ENCODE data around the gene MLLT10.

The MLLT10 gene

DNA sequence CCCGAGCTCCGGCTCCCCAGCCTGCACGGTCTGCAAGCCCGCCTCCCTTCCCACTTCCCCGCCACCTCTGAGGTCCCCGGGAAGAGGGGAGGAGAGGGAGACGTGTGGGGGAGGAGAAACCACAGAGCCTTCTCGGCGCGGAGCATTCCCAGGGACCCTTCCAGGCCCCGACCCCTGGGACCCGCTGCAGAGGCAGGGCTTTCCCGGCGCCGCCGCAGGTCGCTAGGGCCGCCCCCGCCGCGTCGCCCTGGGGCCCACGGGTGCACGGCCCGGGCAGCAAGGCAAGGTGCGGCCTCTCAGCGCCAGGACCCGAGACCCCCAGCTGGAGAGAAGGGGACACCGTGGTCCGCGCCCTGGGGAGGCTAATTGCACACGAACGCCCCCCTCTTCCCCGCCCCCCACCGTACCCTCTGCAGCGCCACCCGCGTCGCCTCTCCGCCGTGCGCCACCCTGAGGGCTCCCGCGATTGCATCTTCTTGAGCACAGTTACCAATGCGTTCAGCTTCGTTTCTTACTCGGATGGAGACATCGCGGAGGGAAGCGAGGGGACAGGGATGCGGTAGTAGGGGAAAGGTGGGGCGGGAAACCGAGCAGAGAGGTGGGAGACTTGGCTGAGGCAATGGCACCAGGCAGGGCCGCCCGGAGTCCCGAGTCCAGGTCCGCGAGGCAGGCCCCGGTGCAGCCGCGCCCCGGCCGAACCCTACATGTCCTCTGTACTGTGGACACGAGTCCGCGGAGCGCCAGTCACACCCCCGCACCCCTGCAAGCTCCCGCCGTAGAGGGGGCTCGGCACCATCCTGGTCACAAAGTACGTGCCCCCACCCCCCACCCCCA lies 37.5 kb upstream of the MLLT10 start:
- Mint-ChIP-seq H3K27ac (no peak overlapping the region), H3K4me1 (peaks cover 19 to 45% of the 10 kb centered on the region in 2 donors)
- no peak for DNase-seq

DNA sequence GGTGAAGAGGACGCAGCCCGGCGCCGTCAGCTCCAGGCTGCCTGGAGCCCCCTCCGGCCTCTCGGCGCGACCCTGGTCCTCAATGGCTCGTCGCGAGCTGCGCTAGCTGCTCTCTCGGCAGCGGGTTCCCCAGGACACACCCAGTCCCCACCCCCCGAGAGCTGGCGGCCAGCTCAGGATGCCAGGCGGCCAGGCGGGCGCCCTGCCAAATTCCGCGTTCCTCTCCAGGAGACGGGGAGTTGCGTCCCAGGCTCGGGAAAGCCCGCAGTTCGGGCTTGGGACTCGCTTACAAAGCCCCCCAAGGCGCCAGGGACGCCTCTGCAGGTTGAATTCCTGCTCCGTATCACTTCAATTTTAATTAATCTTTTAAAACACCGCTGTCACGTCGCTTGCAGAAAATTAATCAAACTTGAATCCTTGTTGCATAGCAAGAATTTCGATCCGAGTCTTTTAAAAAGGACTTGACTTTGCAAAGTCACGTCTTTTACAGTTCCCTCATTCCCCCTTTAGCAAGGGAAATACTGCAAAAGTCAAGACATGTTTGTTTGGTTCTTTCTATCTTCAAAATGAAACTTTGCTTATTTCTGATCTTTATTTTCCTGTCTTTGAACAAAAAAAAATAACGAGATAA lies 36.7 kb upstream of the MLLT10 start:
- Mint-ChIP-seq H3K4me3 (peak overlapping the region; percentile 83 to 85), H3K4me1 (peaks cover 19 to 45% of the 10 kb centered on the region in 2 donors), H3K27me3 (peaks cover 49 to 64% of the 10 kb centered on the region in 2 donors), H3K27ac (no peak overlapping the region), H3K36me3 (no peaks in the 10 kb centered on the region), H3K9me3 (no peaks in the 10 kb centered on the region)
- ATAC-seq (replicated peaks) (no peak), DNase-seq (no peak)

More for the DNA sequence above, 37.5 kb upstream of the MLLT10 start:
- ATAC-seq (replicated peaks): peak; percentile 51 to 58
- H3K9me3 Mint-ChIP-seq: no peaks in the 10 kb centered on the region
- H3K4me3 Mint-ChIP-seq: peak overlapping the region; percentile 83 to 85
- no peaks in the 10 kb centered on the region for H3K36me3 Mint-ChIP-seq
- peaks cover 51 to 64% of the 10 kb centered on the region in 2 donors for H3K27me3 Mint-ChIP-seq

DNA sequence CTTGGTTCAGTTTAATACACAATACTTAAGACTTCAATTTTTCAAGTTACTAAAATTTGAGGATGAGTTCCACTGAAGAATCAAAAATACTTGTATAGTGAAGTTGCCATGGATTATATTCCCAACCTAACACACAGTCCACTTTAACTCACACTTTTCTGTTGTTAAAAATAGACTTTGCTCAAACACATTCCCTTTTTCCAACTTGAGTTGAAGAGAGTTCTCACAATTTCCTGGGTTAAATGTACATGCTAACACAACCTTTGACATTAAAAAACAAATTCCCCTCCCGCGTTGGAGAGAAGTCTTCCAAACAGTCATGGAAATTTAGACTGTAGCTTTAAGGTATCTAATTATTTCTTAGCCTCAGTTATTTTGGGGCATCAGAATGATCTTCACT lies 35.7 kb upstream of the MLLT10 start:
- H3K27me3 Mint-ChIP-seq: peaks cover 52 to 72% of the 10 kb centered on the region in 2 donors
- H3K27ac Mint-ChIP-seq: peak overlapping the region; percentile 1
- peaks cover 19 to 45% of the 10 kb centered on the region in 2 donors for H3K4me1 Mint-ChIP-seq
- H3K36me3 Mint-ChIP-seq: no peaks in the 10 kb centered on the region
- no peak for ATAC-seq (replicated peaks)
- DNase-seq: no peak
- no peak overlapping the region for H3K4me3 Mint-ChIP-seq
- H3K9me3 Mint-ChIP-seq: no peaks in the 10 kb centered on the region

DNA sequence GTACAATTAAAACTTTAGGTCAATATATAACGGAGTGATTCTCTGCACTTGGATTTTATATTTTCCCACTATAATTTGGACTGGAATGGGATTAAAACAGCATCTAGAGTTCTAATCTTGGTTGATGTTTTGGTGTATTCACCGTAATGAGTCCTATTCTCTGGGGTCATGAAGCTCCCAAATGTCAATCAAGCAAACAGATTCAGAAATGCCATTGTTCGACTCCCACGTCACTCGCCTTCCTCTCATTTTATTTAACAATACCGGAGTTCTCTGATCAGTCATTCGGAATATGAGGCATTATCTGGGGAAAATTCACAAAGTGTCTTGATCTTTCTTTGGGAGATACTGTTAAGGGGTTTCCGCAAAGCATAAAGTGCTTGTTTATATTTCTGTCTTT lies 35.0 kb upstream of the MLLT10 start:
- no peak overlapping the region for H3K4me3 Mint-ChIP-seq
- peaks cover 52 to 69% of the 10 kb centered on the region in 2 donors for H3K27me3 Mint-ChIP-seq
- DNase-seq (no peak), ATAC-seq (replicated peaks) (no peak)
- peaks cover 19 to 41% of the 10 kb centered on the region in 2 donors for H3K4me1 Mint-ChIP-seq
- H3K27ac Mint-ChIP-seq: no peak overlapping the region
- no peaks in the 10 kb centered on the region for H3K36me3 Mint-ChIP-seq
- H3K9me3 Mint-ChIP-seq: no peaks in the 10 kb centered on the region

DNA sequence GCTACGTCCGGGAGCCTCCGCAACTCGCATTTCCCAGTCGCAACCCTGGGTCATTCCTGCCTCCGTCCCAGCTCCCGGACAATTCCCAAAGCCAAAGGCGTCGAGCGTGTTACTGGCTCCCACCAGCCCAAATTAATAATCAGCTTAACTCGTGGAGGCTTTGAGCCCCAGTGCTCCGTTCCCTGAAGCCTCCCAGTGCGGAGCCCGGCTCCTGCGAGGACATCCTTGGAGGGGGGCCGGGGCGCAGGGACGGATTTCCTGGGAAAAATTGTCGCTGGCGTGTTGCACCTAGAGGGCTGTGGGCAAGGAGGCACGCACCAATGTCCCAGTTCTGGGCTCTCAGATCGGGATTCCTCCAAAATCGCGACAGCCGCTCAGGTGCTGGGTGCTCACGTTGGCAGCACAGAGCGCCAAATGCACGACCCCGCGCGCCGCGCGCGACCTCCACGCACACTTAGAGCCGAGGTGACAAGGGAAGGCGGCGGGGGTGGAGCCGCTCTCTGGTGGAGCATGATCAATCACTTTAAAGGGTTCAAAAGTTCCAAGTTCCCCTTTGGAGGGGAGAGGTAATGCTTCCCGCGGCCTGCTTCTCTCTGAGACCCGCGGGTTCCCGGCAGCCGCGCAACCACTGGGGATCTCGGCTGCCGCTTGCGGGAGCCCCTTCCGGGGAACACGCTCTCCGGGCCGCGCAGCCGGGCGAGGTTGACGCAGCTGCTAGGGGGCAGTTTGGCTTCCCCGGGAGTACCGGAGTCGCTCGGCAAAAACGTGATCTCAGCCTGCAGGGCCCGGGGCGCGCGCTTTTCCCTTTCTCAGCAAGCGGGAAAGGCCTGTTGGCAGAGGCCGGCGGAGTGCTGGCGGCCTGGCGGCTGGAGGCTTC lies 34.1 kb upstream of the MLLT10 start:
- Mint-ChIP-seq H3K27ac (no peak overlapping the region), H3K9me3 (no peaks in the 10 kb centered on the region), H3K36me3 (no peaks in the 10 kb centered on the region), H3K4me1 (peaks cover 15 to 35% of the 10 kb centered on the region in 2 donors), H3K4me3 (peak overlapping the region; percentile 69 to 75), H3K27me3 (peaks cover 49 to 63% of the 10 kb centered on the region in 2 donors)
- DNase-seq (no peak), ATAC-seq (replicated peaks) (peak in 1 of 2 donors; percentile 5)

DNA sequence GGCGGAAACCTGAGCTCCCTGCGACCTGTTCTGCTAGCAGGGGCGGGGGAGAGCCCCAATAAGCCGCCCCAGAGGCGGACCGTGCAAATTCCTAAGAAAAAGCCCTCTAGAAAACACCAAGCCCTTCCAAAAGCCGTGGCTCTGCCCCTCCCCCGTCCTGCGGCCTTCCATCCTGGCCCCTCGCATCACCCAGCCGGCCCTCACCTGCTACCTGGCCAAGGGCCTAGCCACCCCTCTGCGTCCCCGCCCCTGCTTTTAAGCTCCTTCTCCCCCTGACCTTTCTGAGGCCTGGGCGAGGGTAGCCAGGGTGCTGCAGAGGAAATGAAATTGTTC lies 33.5 kb upstream of the MLLT10 start:
- Mint-ChIP-seq H3K4me3 (peak overlapping the region; percentile 69 to 75), H3K27ac (no peak overlapping the region), H3K9me3 (no peaks in the 10 kb centered on the region), H3K36me3 (no peaks in the 10 kb centered on the region), H3K27me3 (peaks cover 44 to 56% of the 10 kb centered on the region in 2 donors), H3K4me1 (peaks cover 11 to 29% of the 10 kb centered on the region in 2 donors)
- peak; percentile 35 to 45 for ATAC-seq (replicated peaks)
- no peak for DNase-seq

DNA sequence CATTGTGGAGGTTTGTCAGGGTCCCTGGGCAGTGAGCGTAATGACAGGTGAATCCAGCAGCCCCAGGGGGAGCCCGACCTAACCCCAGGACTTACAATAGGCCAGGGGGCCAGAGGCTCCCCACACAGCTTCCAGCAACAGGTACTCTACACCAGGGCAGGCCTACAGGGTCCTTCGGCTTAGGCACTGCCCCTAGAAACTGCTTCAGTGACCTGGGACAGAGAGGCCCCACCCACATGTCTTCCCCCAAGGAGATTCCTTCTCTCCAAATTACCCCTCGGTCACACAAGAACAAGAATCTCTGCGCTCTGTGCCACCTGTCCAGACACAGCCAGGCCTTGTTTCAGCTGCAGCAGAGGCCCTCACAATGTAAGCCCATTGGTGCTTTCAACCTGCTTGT lies 32.9 kb upstream of the MLLT10 start:
- Mint-ChIP-seq H3K36me3 (no peaks in the 10 kb centered on the region), H3K27me3 (peaks cover 44 to 56% of the 10 kb centered on the region in 2 donors), H3K27ac (no peak overlapping the region), H3K4me1 (peaks cover 11 to 28% of the 10 kb centered on the region in 2 donors), H3K4me3 (no peak overlapping the region), H3K9me3 (no peaks in the 10 kb centered on the region)
- DNase-seq (no peak), ATAC-seq (replicated peaks) (no peak)

DNA sequence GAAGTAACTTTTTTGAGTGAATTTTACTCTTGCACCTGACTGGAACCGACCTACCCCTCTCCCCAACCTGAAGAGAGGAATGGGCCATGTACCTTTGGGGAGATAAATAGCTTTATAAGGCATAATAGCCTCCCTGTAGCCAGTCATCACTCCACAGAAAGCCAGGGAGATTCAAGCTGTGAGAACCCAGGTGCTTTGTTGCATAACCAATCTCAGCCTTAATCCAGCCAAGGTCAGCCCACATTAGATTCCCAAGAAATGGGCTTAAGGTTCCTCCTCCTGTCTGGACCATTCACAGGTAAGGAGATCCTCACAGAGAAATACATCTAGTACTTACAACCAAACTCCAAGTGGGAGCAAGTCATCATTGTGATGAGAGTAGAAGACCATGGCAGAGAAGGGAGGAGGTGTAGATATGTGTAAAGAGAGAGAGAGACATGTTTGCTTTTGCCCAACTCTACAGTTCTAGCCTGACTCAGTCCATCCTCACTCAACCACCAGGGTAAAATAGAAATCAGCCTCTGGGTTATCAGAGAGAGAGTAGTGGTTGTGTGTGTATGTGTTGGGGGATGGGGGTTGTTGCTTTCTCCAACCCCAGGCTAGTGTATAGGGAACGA lies 32.2 kb upstream of the MLLT10 start:
- no peaks in the 10 kb centered on the region for H3K36me3 Mint-ChIP-seq
- peaks cover 11 to 25% of the 10 kb centered on the region in 2 donors for H3K4me1 Mint-ChIP-seq
- DNase-seq: no peak
- ATAC-seq (replicated peaks): no peak
- no peaks in the 10 kb centered on the region for H3K9me3 Mint-ChIP-seq
- no peak overlapping the region for H3K4me3 Mint-ChIP-seq
- H3K27me3 Mint-ChIP-seq: peaks cover 44 to 55% of the 10 kb centered on the region in 2 donors
- H3K27ac Mint-ChIP-seq: no peak overlapping the region

DNA sequence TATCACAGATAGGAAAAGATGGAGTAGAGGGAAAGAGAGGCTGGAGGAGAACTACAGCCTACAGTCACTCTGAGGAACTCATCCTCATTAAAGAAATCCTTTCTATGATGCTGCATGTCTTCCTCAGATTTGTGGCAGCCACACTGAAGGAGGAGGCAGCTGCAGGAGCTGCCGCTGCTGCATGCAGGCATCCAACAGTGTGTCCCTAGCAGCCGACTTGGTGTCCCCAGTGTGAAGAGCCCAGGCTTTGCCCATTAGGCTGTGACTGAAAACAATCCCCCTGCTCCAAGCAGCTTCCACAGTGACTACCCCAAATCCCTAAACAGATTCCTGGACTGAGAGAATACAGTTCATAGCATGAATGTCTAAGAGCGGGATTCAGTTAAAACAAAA lies 31.7 kb upstream of the MLLT10 start:
- Mint-ChIP-seq H3K27ac (no peak overlapping the region), H3K27me3 (peaks cover 47 to 59% of the 10 kb centered on the region in 2 donors), H3K4me1 (peaks cover 11 to 24% of the 10 kb centered on the region in 2 donors), H3K36me3 (no peaks in the 10 kb centered on the region), H3K9me3 (no peaks in the 10 kb centered on the region), H3K4me3 (no peak overlapping the region)
- DNase-seq: no peak
- ATAC-seq (replicated peaks): no peak

DNA sequence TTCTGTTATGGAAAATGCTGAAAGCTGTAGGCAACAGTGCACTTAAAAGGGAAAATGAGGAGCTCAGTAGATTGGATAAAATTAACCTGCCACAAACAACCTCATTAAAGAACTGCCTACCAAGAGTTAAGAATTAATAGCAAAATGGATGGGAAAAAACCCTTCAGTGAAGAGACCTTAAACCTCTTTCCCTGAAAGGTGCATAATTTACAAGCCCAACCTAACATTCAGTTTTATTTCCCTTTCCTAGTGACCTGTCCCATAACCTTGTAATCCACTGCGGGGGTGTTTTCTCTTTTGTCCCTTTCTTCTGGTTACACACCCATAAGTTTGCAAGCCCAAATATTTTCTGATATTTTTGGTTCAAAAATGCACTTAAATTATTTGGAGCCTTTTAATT lies 30.5 kb upstream of the MLLT10 start:
- DNase-seq: no peak
- H3K4me3 Mint-ChIP-seq: no peak overlapping the region
- H3K4me1 Mint-ChIP-seq: peaks cover 11 to 24% of the 10 kb centered on the region in 2 donors
- no peak overlapping the region for H3K27ac Mint-ChIP-seq
- ATAC-seq (replicated peaks): no peak
- H3K9me3 Mint-ChIP-seq: no peaks in the 10 kb centered on the region
- H3K27me3 Mint-ChIP-seq: peaks cover 47 to 56% of the 10 kb centered on the region in 2 donors
- no peaks in the 10 kb centered on the region for H3K36me3 Mint-ChIP-seq

DNA sequence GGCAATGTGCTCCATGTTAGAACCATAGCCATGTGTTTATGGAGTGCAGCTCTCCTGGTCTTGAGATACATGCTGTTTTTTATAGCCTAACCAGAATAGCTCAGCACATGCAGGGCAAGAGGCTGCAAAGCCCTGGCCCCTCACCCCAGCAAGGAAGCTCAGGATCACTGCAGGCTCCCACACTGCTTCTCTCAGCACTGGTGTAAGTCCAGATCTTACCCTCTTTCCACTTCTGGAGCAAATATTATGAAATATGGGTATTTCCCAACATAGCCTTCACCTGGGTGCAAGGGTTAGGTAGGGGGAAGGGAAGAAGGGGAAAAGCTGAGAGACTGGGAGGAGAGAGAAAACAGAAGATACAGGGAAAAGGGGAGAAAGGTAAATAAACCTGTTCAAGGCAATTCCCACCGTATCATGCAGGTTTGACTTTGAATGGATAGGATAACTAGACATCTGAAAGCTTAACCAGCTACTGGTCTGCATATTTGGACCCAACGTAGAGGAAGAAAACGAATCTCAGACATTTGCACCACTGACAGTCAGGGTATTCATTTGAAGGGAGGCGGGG lies 28.2 kb upstream of the MLLT10 start:
- no peak overlapping the region for H3K27ac Mint-ChIP-seq
- H3K4me3 Mint-ChIP-seq: no peak overlapping the region
- H3K9me3 Mint-ChIP-seq: no peaks in the 10 kb centered on the region
- DNase-seq (no peak), ATAC-seq (replicated peaks) (no peak)
- H3K27me3 Mint-ChIP-seq: peaks cover 37 to 49% of the 10 kb centered on the region in 2 donors
- H3K36me3 Mint-ChIP-seq: no peaks in the 10 kb centered on the region
- peaks cover 2 to 5% of the 10 kb centered on the region in 2 donors for H3K4me1 Mint-ChIP-seq

DNA sequence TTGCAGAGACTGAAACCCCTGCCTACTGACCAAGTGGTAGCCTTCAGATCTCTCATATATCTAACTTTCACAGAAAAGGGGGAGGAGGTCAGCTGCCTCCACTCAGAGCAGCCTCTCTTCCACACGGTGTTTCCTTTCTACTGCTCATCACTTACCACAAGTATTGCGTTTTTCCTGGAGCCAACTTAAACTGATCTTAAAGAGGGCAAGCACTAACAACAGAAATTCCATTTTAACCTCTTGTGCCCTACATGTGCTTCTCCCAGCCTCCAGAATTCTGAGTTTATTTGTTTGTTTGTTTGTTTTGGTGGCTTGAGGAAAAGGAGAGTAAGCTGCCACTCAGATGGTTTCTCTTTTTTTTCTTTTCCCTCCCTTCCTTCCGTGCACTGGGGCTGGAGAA lies 27.7 kb upstream of the MLLT10 start:
- Mint-ChIP-seq H3K4me3 (no peak overlapping the region), H3K4me1 (no peaks in the 10 kb centered on the region), H3K27me3 (peaks cover 34 to 47% of the 10 kb centered on the region in 2 donors), H3K36me3 (no peaks in the 10 kb centered on the region), H3K9me3 (no peaks in the 10 kb centered on the region), H3K27ac (no peak overlapping the region)
- no peak for DNase-seq
- no peak for ATAC-seq (replicated peaks)

DNA sequence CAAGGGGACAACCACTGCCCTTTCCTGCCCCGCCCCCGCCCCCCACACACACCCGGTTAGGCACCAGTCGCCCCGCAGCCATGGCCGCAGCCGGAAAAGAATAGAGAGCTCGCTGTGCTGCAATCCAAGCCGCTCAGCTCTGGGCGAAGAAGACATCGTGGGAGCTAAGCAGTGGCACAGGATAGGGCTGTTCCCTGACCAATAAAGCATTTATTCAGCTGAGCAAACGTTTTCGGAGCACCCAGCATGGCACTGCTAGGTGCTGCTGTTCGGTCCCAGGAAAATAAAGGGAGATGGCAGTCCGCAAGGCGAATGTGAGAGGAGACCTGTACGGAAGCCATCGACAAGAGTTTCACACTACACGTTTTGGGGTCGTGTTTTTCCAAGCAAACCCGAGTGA lies 26.9 kb upstream of the MLLT10 start:
- H3K27me3 Mint-ChIP-seq: peaks cover 33 to 51% of the 10 kb centered on the region in 2 donors
- no peak overlapping the region for H3K4me3 Mint-ChIP-seq
- no peaks in the 10 kb centered on the region for H3K36me3 Mint-ChIP-seq

More for the DNA sequence above, 26.9 kb upstream of the MLLT10 start:
- no peaks in the 10 kb centered on the region for H3K4me1 Mint-ChIP-seq
- H3K27ac Mint-ChIP-seq: no peak overlapping the region
- ATAC-seq (replicated peaks) (no peak), DNase-seq (no peak)
- no peaks in the 10 kb centered on the region for H3K9me3 Mint-ChIP-seq

Measured in stimulated activated naive B cell treated with anti-CD40 and anti-IgM and Interleukin-4, amounts not matched to agents 10 μg/mL and 1 μg/mL and 100 μg/mL, for 72 hours (primary cell).